ENCODE data around the gene PSMC6.
"Not testable (repeated sequence)": the region's sequence is repeated elsewhere in the genome, so short reads cannot be mapped to it uniquely, and the experiment has no call there.

The PSMC6 gene

DNA sequence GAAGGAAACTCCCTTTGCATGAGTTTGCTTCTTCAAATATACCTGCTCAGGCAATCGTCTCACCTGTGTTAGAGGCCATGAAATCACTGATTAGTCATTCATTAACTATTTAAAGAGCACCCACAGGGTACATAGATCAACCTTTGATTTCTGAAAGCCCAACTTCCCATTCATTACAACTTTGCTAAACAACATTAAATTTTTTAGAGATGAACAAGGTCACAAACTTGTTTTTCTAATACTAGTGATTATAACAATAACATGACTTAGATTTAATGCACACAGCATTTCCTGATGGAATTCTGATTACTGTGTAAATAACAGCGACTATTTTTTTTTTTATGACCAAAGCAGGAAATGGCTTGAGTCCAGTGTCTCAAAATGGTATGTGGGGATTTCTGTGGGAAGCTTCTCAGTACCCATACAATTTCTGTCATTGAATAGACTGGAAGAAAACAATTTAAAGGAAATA, 6.3 kb upstream of the PSMC6 start:
- Mint-ChIP-seq H3K9me3 (ENCODE audit: low read depth) (no peaks in the 10 kb centered on the region), H3K4me1 (ENCODE audit: low read depth) (peaks cover 5% of the 10 kb centered on the region), H3K27ac (no peak overlapping the region), H3K36me3 (no peaks in the 10 kb centered on the region), H3K4me3 (no peak overlapping the region), H3K27me3 (no peaks in the 10 kb centered on the region)

- no peak overlapping the region for H3K4me3 Mint-ChIP-seq
Observed at GRCh38 chr14:52701223-52701622, 5.8 kb upstream of the PSMC6 start.

DNA sequence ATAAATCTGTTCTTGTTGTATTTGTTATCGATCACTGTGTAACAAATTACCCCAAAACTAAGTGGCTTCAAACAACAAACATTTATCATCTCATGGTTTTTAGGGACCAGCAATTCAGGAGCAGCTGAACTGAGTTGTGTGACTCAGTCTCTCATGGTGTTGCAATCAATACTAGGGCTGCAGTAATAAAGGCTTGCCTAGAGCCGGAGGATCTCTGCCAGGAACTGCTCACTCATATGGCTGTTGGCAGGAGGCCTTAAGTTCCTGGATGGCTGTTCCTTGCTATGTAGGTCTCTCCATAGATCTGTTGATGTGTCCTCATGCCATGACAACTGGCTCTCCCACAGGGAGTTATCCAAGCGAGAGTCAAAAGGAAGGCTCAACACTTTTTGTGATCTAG, 3.8 kb upstream of the PSMC6 start:
- no peak overlapping the region for H3K4me3 Mint-ChIP-seq

More at GRCh38 chr14:52701223-52701622, 5.8 kb upstream of the PSMC6 start:
- no peaks in the 10 kb centered on the region for H3K27me3 Mint-ChIP-seq
- H3K9me3 Mint-ChIP-seq (ENCODE audit: low read depth) = no peaks in the 10 kb centered on the region
- H3K4me1 Mint-ChIP-seq (ENCODE audit: low read depth) = peaks cover 5% of the 10 kb centered on the region
- H3K36me3 Mint-ChIP-seq = no peaks in the 10 kb centered on the region
- no peak overlapping the region for H3K27ac Mint-ChIP-seq

DNA sequence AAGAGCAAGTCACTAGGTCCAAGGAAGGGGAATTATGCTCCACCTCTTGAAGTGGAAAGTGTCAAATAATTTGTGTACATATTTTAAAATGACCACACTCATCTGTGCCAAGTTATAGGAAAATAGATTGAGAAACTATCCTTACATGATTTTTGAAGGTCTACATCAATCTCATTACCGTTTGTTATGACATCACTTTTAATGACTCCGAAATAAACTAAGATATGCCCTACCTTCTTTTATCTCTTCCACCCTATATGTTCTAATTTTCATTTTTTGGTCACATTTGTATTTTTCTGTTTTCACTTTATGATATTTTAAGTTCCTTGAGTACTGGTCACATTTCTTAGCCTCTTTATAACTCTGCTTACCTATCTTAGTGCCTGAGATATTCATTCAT, 3.3 kb upstream of the PSMC6 start:
- Mint-ChIP-seq H3K9me3 (ENCODE audit: low read depth) (no peaks in the 10 kb centered on the region), H3K27ac (no peak overlapping the region), H3K27me3 (no peaks in the 10 kb centered on the region), H3K4me3 (no peak overlapping the region), H3K36me3 (peaks cover 3% of the 10 kb centered on the region), H3K4me1 (ENCODE audit: low read depth) (peaks cover 22% of the 10 kb centered on the region)

More for the DNA sequence above, 3.8 kb upstream of the PSMC6 start:
- Mint-ChIP-seq H3K27me3 (no peaks in the 10 kb centered on the region), H3K36me3 (peaks cover 2% of the 10 kb centered on the region), H3K4me1 (ENCODE audit: low read depth) (peaks cover 18% of the 10 kb centered on the region), H3K27ac (no peak overlapping the region), H3K9me3 (ENCODE audit: low read depth) (no peaks in the 10 kb centered on the region)

DNA sequence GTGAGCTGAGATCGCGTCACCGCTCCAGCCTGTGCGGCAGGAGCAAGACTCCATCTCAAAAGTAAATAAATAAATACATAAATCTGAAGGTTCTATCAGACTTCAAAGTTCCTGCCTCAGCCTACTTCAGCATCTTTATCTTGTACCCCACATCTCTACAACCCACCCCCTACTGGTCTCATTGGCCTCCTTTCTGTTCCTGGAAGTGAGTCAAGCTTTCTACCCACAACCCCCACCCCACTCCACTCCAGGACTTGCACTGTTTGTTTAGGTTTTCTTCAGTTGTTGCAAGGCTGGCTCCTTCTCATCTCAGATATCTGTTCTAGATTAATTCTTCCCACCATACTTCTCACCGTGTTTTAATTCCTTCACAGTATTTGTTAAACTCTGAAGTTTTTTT, 714 bp upstream of the PSMC6 start:
- Mint-ChIP-seq H3K4me1 (ENCODE audit: low read depth) (peaks cover 40% of the 10 kb centered on the region), H3K36me3 (peaks cover 5% of the 10 kb centered on the region), H3K4me3 (peak overlapping the region; percentile 100), H3K27me3 (no peaks in the 10 kb centered on the region), H3K9me3 (ENCODE audit: low read depth) (no peaks in the 10 kb centered on the region), H3K27ac (peak overlapping the region; percentile 98)

DNA sequence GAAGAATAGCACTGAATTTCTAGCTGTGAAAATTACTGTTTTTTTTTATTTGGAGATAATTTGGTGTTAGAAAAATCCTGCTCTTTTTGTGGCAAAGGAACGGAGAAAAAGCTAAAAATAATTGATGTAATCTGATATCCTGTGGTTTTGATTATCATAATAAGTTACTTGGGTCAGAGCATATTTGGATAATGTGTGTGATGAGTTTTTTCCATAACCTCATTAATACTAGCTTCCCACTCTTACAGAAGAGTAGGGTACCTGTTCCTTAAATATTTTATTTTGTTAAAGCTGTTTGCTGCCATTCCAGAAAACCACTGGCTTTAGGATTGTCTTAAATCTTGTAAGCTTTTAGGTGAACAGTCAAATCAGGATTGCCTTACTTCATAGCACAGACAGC, 4.7 kb downstream of the PSMC6 start:
- Mint-ChIP-seq H3K4me1 (ENCODE audit: low read depth) (peaks cover 44% of the 10 kb centered on the region), H3K36me3 (peaks cover 13% of the 10 kb centered on the region), H3K4me3 (no peak overlapping the region), H3K27ac (peak overlapping the region; percentile 28), H3K27me3 (no peaks in the 10 kb centered on the region), H3K9me3 (ENCODE audit: low read depth) (no peaks in the 10 kb centered on the region)

DNA sequence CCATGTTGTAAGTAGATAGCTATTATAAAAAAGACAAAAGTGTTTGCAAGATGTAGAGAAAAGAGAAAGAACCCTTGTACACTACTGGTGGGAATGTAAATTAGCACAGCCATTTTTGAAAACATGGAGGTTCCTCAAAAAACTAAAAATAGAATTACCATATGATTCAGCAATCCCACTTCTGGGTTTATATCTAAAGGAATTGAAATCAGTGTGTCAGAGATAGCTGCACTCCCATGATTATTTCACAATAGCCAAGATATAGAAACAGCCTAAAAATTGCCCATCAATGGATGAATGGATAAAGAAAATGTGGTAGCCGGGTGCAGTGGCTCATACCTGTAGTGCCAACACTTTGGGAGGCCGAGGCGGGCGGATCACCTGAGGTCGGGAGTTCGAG, 9.2 kb downstream of the PSMC6 start:
- Mint-ChIP-seq H3K4me3 (no peak overlapping the region), H3K36me3 (peaks cover 9% of the 10 kb centered on the region), H3K4me1 (ENCODE audit: low read depth) (peaks cover 16% of the 10 kb centered on the region), H3K9me3 (ENCODE audit: low read depth) (no peaks in the 10 kb centered on the region), H3K27ac (no peak overlapping the region), H3K27me3 (no peaks in the 10 kb centered on the region)

GRCh38 chr14:52723514-52724359, 16.7 kb downstream of the PSMC6 start:
- Mint-ChIP-seq H3K4me1 (ENCODE audit: low read depth) (peaks cover 25% of the 10 kb centered on the region), H3K27me3 (no peaks in the 10 kb centered on the region), H3K27ac (peak overlapping the region; percentile 54)

GRCh38 chr14:52724360-52724644, 17.3 kb downstream of the PSMC6 start:
- H3K27ac Mint-ChIP-seq = no peak overlapping the region
- H3K36me3 Mint-ChIP-seq = peaks cover 4% of the 10 kb centered on the region
- H3K4me1 Mint-ChIP-seq (ENCODE audit: low read depth) = peaks cover 24% of the 10 kb centered on the region

More at GRCh38 chr14:52723514-52724359, 16.7 kb downstream of the PSMC6 start:
- H3K9me3 Mint-ChIP-seq (ENCODE audit: low read depth) = no peaks in the 10 kb centered on the region
- H3K4me3 Mint-ChIP-seq = no peak overlapping the region
- peaks cover 4% of the 10 kb centered on the region for H3K36me3 Mint-ChIP-seq

GRCh38 chr14:52727509-52727908, 20.5 kb downstream of the PSMC6 start:
- not testable (repeated sequence) for H3K9me3 Mint-ChIP-seq (ENCODE audit: low read depth); H3K4me3 Mint-ChIP-seq; H3K27ac Mint-ChIP-seq; H3K27me3 Mint-ChIP-seq; H3K36me3 Mint-ChIP-seq
- H3K4me1 Mint-ChIP-seq (ENCODE audit: low read depth) = peaks cover 24% of the 10 kb centered on the region

More at GRCh38 chr14:52724360-52724644, 17.3 kb downstream of the PSMC6 start:
- H3K27me3 Mint-ChIP-seq = no peaks in the 10 kb centered on the region
- H3K4me3 Mint-ChIP-seq = no peak overlapping the region
- H3K9me3 Mint-ChIP-seq (ENCODE audit: low read depth) = no peaks in the 10 kb centered on the region

- H3K27me3 Mint-ChIP-seq; H3K36me3 Mint-ChIP-seq; H3K9me3 Mint-ChIP-seq (ENCODE audit: low read depth); H3K27ac Mint-ChIP-seq: not testable (repeated sequence)
- peaks cover 21% of the 10 kb centered on the region for H3K4me1 Mint-ChIP-seq (ENCODE audit: low read depth)
- peak overlapping the region; percentile 62 for H3K4me3 Mint-ChIP-seq
Observed at GRCh38 chr14:52729035-52729434, 22.0 kb downstream of the PSMC6 start.

DNA sequence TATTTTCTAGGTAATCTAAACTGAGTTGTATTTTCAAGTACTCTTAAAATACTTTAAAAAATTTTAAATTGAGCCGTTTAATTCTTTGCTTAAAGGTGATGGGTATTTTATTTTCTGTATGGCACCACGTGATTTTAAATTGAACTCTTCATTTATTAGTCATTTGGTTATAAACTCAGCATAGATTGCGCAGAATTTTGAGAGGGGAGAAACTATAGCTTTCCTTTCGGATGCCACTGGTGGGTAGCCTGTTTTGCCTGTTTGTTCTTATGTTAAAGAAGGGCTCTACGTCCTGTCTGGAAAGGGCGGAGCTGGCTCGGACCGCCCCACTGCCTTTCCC, 22.6 kb downstream of the PSMC6 start:
- peak overlapping the region; percentile 70 for H3K27ac Mint-ChIP-seq

DNA sequence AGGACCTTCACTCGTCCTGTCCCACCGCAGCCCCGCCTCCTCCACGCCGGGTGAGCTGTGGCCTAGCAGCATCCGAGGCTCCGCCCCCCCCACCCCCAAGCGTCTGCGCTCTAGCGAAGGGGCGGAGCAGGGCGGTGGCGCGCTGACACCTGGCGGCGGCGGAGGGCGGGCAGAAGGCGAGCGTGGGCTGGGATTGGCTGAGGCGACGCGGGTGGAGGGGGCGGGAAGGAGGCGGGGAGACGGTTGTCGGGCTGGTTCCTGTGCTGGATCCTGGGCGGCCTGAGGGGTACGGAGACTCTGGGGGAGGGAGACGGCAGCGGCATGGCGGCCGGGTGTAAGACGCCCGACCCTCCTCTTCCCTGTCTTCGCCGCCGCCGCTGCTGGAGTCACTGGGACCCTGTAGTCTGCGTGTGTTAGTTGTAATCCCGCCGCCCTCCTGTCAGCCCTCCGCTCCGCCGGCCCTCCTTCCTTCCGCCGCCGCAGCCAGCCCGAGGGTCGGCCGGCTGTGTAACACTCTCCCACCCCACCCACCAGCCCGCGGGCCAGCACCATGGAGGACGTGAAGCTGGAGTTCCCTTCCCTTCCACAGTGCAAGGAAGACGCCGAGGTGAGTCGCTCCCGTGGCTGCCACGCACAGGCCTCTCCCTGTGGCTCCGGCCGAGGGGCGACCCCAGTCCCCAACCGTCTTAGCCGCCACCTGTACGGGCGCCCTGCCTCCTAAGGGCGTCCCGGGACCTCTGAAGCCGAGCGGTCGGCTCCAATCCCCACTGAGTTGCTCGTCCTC, 23.1 kb downstream of the PSMC6 start, which contains the start of gene STYX:
STYX (plus strand) TSS at position 242 of the 784 bp plus-strand sequence; CDS start at position 551, 309 bp downstream.
- H3K4me1 Mint-ChIP-seq (ENCODE audit: low read depth) = peaks cover 28% of the 10 kb centered on the region
- H3K36me3 Mint-ChIP-seq = peaks cover 7% of the 10 kb centered on the region
- H3K27me3 Mint-ChIP-seq = no peaks in the 10 kb centered on the region
- peak within 1 kb of the TSS; percentile 96 for H3K4me3 Mint-ChIP-seq
- peak within 1 kb of the TSS; percentile 90 for H3K27ac Mint-ChIP-seq
- no peaks in the 10 kb centered on the region for H3K9me3 Mint-ChIP-seq (ENCODE audit: low read depth)

More for the DNA sequence above, 22.6 kb downstream of the PSMC6 start:
- Mint-ChIP-seq H3K36me3 (peaks cover 5% of the 10 kb centered on the region), H3K4me3 (peak overlapping the region; percentile 96), H3K9me3 (ENCODE audit: low read depth) (no peaks in the 10 kb centered on the region), H3K27me3 (no peaks in the 10 kb centered on the region), H3K4me1 (ENCODE audit: low read depth) (peaks cover 25% of the 10 kb centered on the region)

GRCh38 chr14:52730709-52731111, 23.7 kb downstream of the PSMC6 start:
- Mint-ChIP-seq H3K9me3 (ENCODE audit: low read depth) (no peaks in the 10 kb centered on the region), H3K4me1 (ENCODE audit: low read depth) (peaks cover 34% of the 10 kb centered on the region), H3K36me3 (peaks cover 7% of the 10 kb centered on the region), H3K27ac (peak overlapping the region; percentile 90), H3K27me3 (no peaks in the 10 kb centered on the region), H3K4me3 (peak overlapping the region; percentile 96)

- Mint-ChIP-seq H3K36me3 (peaks cover 12% of the 10 kb centered on the region), H3K4me1 (ENCODE audit: low read depth) (peaks cover 62% of the 10 kb centered on the region), H3K27ac (peak overlapping the region; percentile 58), H3K27me3 (no peaks in the 10 kb centered on the region), H3K9me3 (ENCODE audit: low read depth) (no peaks in the 10 kb centered on the region), H3K4me3 (peak overlapping the region; percentile 27)
Observed at GRCh38 chr14:52733824-52734223, 26.8 kb downstream of the PSMC6 start.

All from activated naive CD8-positive, alpha-beta T cell (primary cell).